Osteoblast (primary cell): ENCODE results near the gene BIK. TPM values are rescaled to one million over a fixed set of nuclear protein-coding genes. Genes with fewer than 3 reads are reported as not detected.

Experiments used
- DNase-seq: peaks from one replicate; pipeline ENCODE4 v3.0.0; 2011; ENCODE audit warnings: low spot score, mixed read lengths; ENCODE audit not compliant: insufficient read length; ENCODE audit errors: missing footprints
- H2AFZ ChIP-seq: 2 replicates; pipeline ENCODE4 v1.6.0; 2011; ENCODE audit warnings: mild to moderate bottlenecking, low read length
- H3K27ac ChIP-seq: 2 replicates; pipeline ENCODE4 v1.5.1; 2011; ENCODE audit warnings: mild to moderate bottlenecking, low read depth, low read length, moderate library complexity
- H3K27me3 ChIP-seq: 2 replicates; pipeline ENCODE4 v1.6.0; 2012; ENCODE audit warnings: mild to moderate bottlenecking, control low read depth, inconsistent platforms, low read length, moderate library complexity; ENCODE audit not compliant: insufficient read depth
- H3K36me3 ChIP-seq: 2 replicates; pipeline ENCODE4 v1.5.1; 2011; ENCODE audit warnings: mild to moderate bottlenecking, low read length, control low read depth, moderate library complexity; ENCODE audit not compliant: insufficient read depth
- H3K4me1 ChIP-seq: 2 replicates; pipeline ENCODE4 v1.5.1; 2011; ENCODE audit warnings: mild to moderate bottlenecking, low read length, control low read depth, moderate library complexity; ENCODE audit not compliant: insufficient read depth
- H3K4me2 ChIP-seq: 2 replicates; pipeline ENCODE4 v1.6.0; 2011; ENCODE audit warnings: mild to moderate bottlenecking, low read length; ENCODE audit not compliant: insufficient read depth
- H3K4me3 ChIP-seq: fragments of 200-600 bp; sonication (generic); 3 replicates; pipeline ENCODE4 v1.5.1; 2012; ENCODE audit warnings: mild to moderate bottlenecking, low read length, inconsistent platforms; ENCODE audit not compliant: insufficient read depth
- H3K79me2 ChIP-seq: 2 replicates; pipeline ENCODE4 v1.6.0; 2012; ENCODE audit warnings: mild to moderate bottlenecking, low read length, control low read depth, inconsistent platforms; ENCODE audit not compliant: insufficient read depth
- H3K9me3 ChIP-seq: 2 replicates; pipeline ENCODE4 v1.5.1; 2011; ENCODE audit warnings: low read depth, low read length, control low read depth
- H4K20me1 ChIP-seq: 2 replicates; pipeline ENCODE4 v1.6.0; 2012; ENCODE audit warnings: mild to moderate bottlenecking, low read length, control low read depth; ENCODE audit not compliant: insufficient read depth
- total RNA-seq: library from RNA; depleted of rRNA; stranded (reverse); fragments of >200 nt; gene quantifications from 2 replicates; pipeline ENCODE4 v1.2.3, GENCODE V29; 2012
- TF ChIP-seq, protein P1 (sequence below): IDR thresholded peaks from 2 replicates; pipeline ENCODE4 v1.5.1; 2011; ENCODE audit warnings: mild to moderate bottlenecking, low read depth, low read length, moderate library complexity; ENCODE audit errors: extremely low read depth

BIK gene
- total RNA-seq, 1 donor, result not detected

- no peak overlapping the region for H2AFZ ChIP-seq
- H3K79me2 ChIP-seq, result peaks cover 5% of the 10 kb centered on the region
- H3K36me3 ChIP-seq, result peaks cover 5% of the 10 kb centered on the region
- DNase-seq, result no peak
- peaks cover 3% of the 10 kb centered on the region for H4K20me1 ChIP-seq
- no peaks in the 10 kb centered on the region for H3K9me3 ChIP-seq
- no peaks in the 10 kb centered on the region for H3K4me1 ChIP-seq
- H3K27me3 ChIP-seq, result no peaks in the 10 kb centered on the region
- H3K4me3 ChIP-seq, result no peak overlapping the region
- TF ChIP-seq, protein P1, sequence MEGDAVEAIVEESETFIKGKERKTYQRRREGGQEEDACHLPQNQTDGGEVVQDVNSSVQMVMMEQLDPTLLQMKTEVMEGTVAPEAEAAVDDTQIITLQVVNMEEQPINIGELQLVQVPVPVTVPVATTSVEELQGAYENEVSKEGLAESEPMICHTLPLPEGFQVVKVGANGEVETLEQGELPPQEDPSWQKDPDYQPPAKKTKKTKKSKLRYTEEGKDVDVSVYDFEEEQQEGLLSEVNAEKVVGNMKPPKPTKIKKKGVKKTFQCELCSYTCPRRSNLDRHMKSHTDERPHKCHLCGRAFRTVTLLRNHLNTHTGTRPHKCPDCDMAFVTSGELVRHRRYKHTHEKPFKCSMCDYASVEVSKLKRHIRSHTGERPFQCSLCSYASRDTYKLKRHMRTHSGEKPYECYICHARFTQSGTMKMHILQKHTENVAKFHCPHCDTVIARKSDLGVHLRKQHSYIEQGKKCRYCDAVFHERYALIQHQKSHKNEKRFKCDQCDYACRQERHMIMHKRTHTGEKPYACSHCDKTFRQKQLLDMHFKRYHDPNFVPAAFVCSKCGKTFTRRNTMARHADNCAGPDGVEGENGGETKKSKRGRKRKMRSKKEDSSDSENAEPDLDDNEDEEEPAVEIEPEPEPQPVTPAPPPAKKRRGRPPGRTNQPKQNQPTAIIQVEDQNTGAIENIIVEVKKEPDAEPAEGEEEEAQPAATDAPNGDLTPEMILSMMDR, result no peak
- H3K27ac ChIP-seq, result no peak overlapping the region
- no peak overlapping the region for H3K4me2 ChIP-seq
These were observed 24.6 kb upstream of the BIK start for GRCh38 chr22:43085658-43086606.

GRCh38 chr22:43088627-43088983 lies 21.9 kb upstream of the BIK start:
- peak overlapping the region; percentile 96 for H3K4me3 ChIP-seq
- peaks cover 5% of the 10 kb centered on the region for H3K79me2 ChIP-seq
- peak; percentile 66 for DNase-seq
- TF ChIP-seq, protein P1, result no peak
- H2AFZ ChIP-seq, result peak overlapping the region; percentile 97
- peak overlapping the region; percentile 99 for H3K4me2 ChIP-seq
- H3K9me3 ChIP-seq, result no peaks in the 10 kb centered on the region
- peak overlapping the region; percentile 71 for H3K27ac ChIP-seq
- no peaks in the 10 kb centered on the region for H3K4me1 ChIP-seq
- no peaks in the 10 kb centered on the region for H4K20me1 ChIP-seq
- no peaks in the 10 kb centered on the region for H3K27me3 ChIP-seq
- H3K36me3 ChIP-seq, result peaks cover 5% of the 10 kb centered on the region

- TF ChIP-seq, protein P1, result peak; percentile 7
- Histone ChIP-seq H3K4me1 (no peaks in the 10 kb centered on the region), H3K36me3 (peaks cover 5% of the 10 kb centered on the region), H3K27me3 (no peaks in the 10 kb centered on the region), H3K9me3 (no peaks in the 10 kb centered on the region), H2AFZ (peak within 1 kb of the TSS; percentile 97), H3K4me2 (peak within 1 kb of the TSS; percentile 99), H3K27ac (peak within 1 kb of the TSS; percentile 71), H4K20me1 (no peaks in the 10 kb centered on the region), H3K79me2 (peaks cover 5% of the 10 kb centered on the region), H3K4me3 (peak within 1 kb of the TSS; percentile 96)
- DNase-seq, result peak; percentile 99
These were observed 21.4 kb upstream of the BIK start, which contains the start of gene TTLL1 for GRCh38 chr22:43088984-43089717. Gene TTLL1 (minus strand): TSS chr22:43089391. CDS start chr22:43075586, 13,805 bp downstream.
